Fibroblast of lung (primary cell): Measurements from ENCODE around the gene CHD2. TPM values are rescaled to one million over a fixed set of nuclear protein-coding genes. Genes with fewer than 3 reads are reported as not detected.

Source experiments
- DNase-seq, 2 donors: peaks; one replicate each; pipeline versions ENCODE4 v3.0.0 to v3.0.0-alpha.2; 2010; ENCODE audit warnings: low read depth in 2 of 2
- H2AFZ ChIP-seq: 2 replicates; pipeline ENCODE4 v1.5.1; 2012; ENCODE audit warnings: low read length, control low read depth, inconsistent platforms
- H3K27ac ChIP-seq: 2 replicates; pipeline ENCODE4 v1.5.1; 2011; ENCODE audit warnings: low read length, control low read depth; ENCODE audit not compliant: insufficient read depth
- H3K27me3 ChIP-seq: 2 replicates; pipeline ENCODE4 v1.5.1; 2011; ENCODE audit warnings: mild to moderate bottlenecking, low read length; ENCODE audit not compliant: control insufficient read depth, insufficient read depth
- H3K36me3 ChIP-seq: 2 replicates; pipeline ENCODE4 v1.5.1; 2011; ENCODE audit warnings: low read length; ENCODE audit not compliant: control insufficient read depth, insufficient read depth
- H3K4me1 ChIP-seq: 2 replicates; pipeline ENCODE4 v1.5.1; 2011; ENCODE audit warnings: low read length; ENCODE audit not compliant: control insufficient read depth, insufficient read depth; ENCODE audit errors: extremely low read depth
- H3K4me2 ChIP-seq: 2 replicates; pipeline ENCODE4 v1.5.1; 2011; ENCODE audit warnings: low read length, control low read depth; ENCODE audit not compliant: insufficient read depth; ENCODE audit errors: extremely low read depth
- H3K4me3 ChIP-seq, 4 experiments: fragments of 200-600 bp in 1 of 4; sonication (generic) in 1 of 4; replicated peaks in 1 of 4; 2 replicates each; pipeline ENCODE4 v1.5.1; 2011 to 2016; ENCODE audit warnings: low read length in 4 of 4, low read depth in 3 of 4, mild to moderate bottlenecking in 3 of 4, control low read depth in 2 of 4, inconsistent platforms in 1 of 4, mixed read lengths in 1 of 4; ENCODE audit not compliant: insufficient read depth in 1 of 4; ENCODE audit errors: control extremely low read depth in 1 of 4
- H3K79me2 ChIP-seq: 2 replicates; pipeline ENCODE4 v1.5.1; 2012; ENCODE audit warnings: mild to moderate bottlenecking, low read length, inconsistent platforms; ENCODE audit not compliant: control insufficient read depth, insufficient read depth
- H3K9ac ChIP-seq: 2 replicates; pipeline ENCODE4 v1.5.1; 2011; ENCODE audit warnings: mild to moderate bottlenecking, low read length, control low read depth; ENCODE audit not compliant: insufficient read depth
- H3K9me3 ChIP-seq: 2 replicates; pipeline ENCODE4 v1.5.1; 2012; ENCODE audit warnings: low read depth, low read length; ENCODE audit not compliant: control insufficient read depth, insufficient read depth
- H4K20me1 ChIP-seq: 2 replicates; pipeline ENCODE4 v1.5.1; 2011; ENCODE audit warnings: low read length; ENCODE audit not compliant: control insufficient read depth, insufficient read depth; ENCODE audit errors: extremely low read depth
- CTCF ChIP-seq, 2 donors: IDR thresholded peaks in 1 of 2; conservative IDR thresholded peaks in 1 of 2; 1 replicate in 1 of 2; 2 replicates in 1 of 2; pipeline ENCODE4 v1.5.1; 2011 to 2012; ENCODE audit warnings: low read length in 2 of 2, control low read depth in 1 of 2, inconsistent platforms in 1 of 2, low read depth in 1 of 2, mild to moderate bottlenecking in 1 of 2
- EZH2 ChIP-seq: IDR thresholded peaks from 2 replicates; pipeline ENCODE4 v1.5.1; 2012; ENCODE audit warnings: low read length, control low read depth, mild to moderate bottlenecking; ENCODE audit errors: missing control alignments
- polyA plus RNA-seq, 2 donors: library from polyadenylated mRNA; depleted of rRNA in 1 of 2; stranded (reverse) in 1 of 2; unstranded in 1 of 2; fragments of >200 nt; gene quantifications; 2 replicates each; pipeline ENCODE4 v1.2.1, GENCODE V29; 2011 to 2012; ENCODE audit warnings: missing spikeins in 1 of 2
- total RNA-seq: library from RNA; depleted of rRNA; stranded (reverse); fragments of >200 nt; gene quantifications from 2 replicates; pipeline ENCODE4 v1.2.1, GENCODE V29; 2014

Gene CHD2
- total and polyA plus RNA-seq, 2 donors (not counting 1 experiment from before 2014, with no cell fraction given) = 36.5 to 92.5 TPM

- Histone ChIP-seq H3K79me2 (peaks cover 94% of the 10 kb centered on the region), H3K9ac (peak overlapping the region; percentile 89), H2AFZ (no peak overlapping the region), H3K4me2 (peak overlapping the region; percentile 90), H3K4me3 (peak overlapping the region; percentile 42 to 97 (median 76)), H3K27ac (peak overlapping the region; percentile 99), H3K27me3 (no peaks in the 10 kb centered on the region), H3K4me1 (peaks cover 19% of the 10 kb centered on the region), H3K9me3 (no peaks in the 10 kb centered on the region), H4K20me1 (no peaks in the 10 kb centered on the region), H3K36me3 (peaks cover 1% of the 10 kb centered on the region)
- DNase-seq = no peak
- no peak for TF ChIP-seq CTCF (conservative IDR thresholded peaks at IDR 0.05 in 1 of 2, IDR thresholded peaks at IDR 0.05 in 1 of 2; ENCODE audit: low read depth in 1 of 2, low read length in 2 of 2)
- TF ChIP-seq EZH2 = no peak
These were observed 3.5 kb downstream of the CHD2 start for GRCh38 chr15:92903631-92903965.

GRCh38 chr15:92903966-92904721 lies 4.0 kb downstream of the CHD2 start:
- no peak for TF ChIP-seq EZH2
- no peak for TF ChIP-seq CTCF (conservative IDR thresholded peaks at IDR 0.05 in 1 of 2, IDR thresholded peaks at IDR 0.05 in 1 of 2; ENCODE audit: low read depth in 1 of 2, low read length in 2 of 2)
- Histone ChIP-seq H3K27me3 (no peaks in the 10 kb centered on the region), H3K79me2 (peaks cover 94% of the 10 kb centered on the region), H2AFZ (no peak overlapping the region), H4K20me1 (no peaks in the 10 kb centered on the region), H3K4me3 (peak overlapping the region; percentile 60 to 97 (median 78)), H3K27ac (peak overlapping the region; percentile 99), H3K4me2 (peak overlapping the region; percentile 99), H3K4me1 (peaks cover 19% of the 10 kb centered on the region), H3K9ac (peak overlapping the region; percentile 89), H3K36me3 (no peaks in the 10 kb centered on the region), H3K9me3 (no peaks in the 10 kb centered on the region)
- DNase-seq = peak; percentile 98

GRCh38 chr15:92904722-92905571 lies 4.8 kb downstream of the CHD2 start:
- H4K20me1 ChIP-seq = no peaks in the 10 kb centered on the region
- H2AFZ ChIP-seq = no peak overlapping the region
- H3K27me3 ChIP-seq = no peaks in the 10 kb centered on the region
- H3K9me3 ChIP-seq = no peaks in the 10 kb centered on the region
- H3K4me1 ChIP-seq = peaks cover 24% of the 10 kb centered on the region
- H3K4me3 ChIP-seq = peak overlapping the region; percentile 60 to 96 (median 69)
- peak overlapping the region; percentile 99 for H3K4me2 ChIP-seq
- TF ChIP-seq CTCF (conservative IDR thresholded peaks at IDR 0.05 in 1 of 2, IDR thresholded peaks at IDR 0.05 in 1 of 2; ENCODE audit: low read depth in 1 of 2, low read length in 2 of 2) (no peak), EZH2 (no peak)
- no peaks in the 10 kb centered on the region for H3K36me3 ChIP-seq
- peaks cover 94% of the 10 kb centered on the region for H3K79me2 ChIP-seq
- H3K9ac ChIP-seq = peak overlapping the region; percentile 80
- peak overlapping the region; percentile 97 for H3K27ac ChIP-seq
- peak in 1 of 2 donors; percentile 28 for DNase-seq
